Prostate gland (tissue), 2 donors: Measurements from ENCODE around the gene PXN. TPM values are rescaled to one million over a fixed set of nuclear protein-coding genes. Genes with fewer than 3 reads are reported as not detected.
A peak's percentile ranks its signal among the peaks of the same experiment; 100 is the strongest.

Experiments used
- DNase-seq: peaks from one replicate; pipeline ENCODE4 v3.0.0-alpha.2; 2019; ENCODE audit warnings: low spot score
- H3K27ac ChIP-seq, 2 donors: fragments of 200-600 bp; sonication (generic); 2 replicates each; pipeline ENCODE4 v1.5.1; 2017 to 2019
- H3K27me3 ChIP-seq: fragments of 200-600 bp; sonication (generic); replicated peaks from 2 replicates; pipeline ENCODE4 v1.5.1; 2019; ENCODE audit not compliant: insufficient read depth
- H3K36me3 ChIP-seq, 2 donors: fragments of 200-600 bp; sonication (generic); 1 replicate in 1 of 2; 2 replicates in 1 of 2; pipeline versions ENCODE4 v1.5.1 to v1.8.1; 2017 to 2019
- H3K4me1 ChIP-seq: fragments of 200-600 bp; sonication (generic); replicated peaks from 2 replicates; pipeline ENCODE4 v1.5.1; 2019
- H3K4me3 ChIP-seq, 2 donors: fragments of 200-600 bp; sonication (generic); 2 replicates each; pipeline ENCODE4 v1.5.1; 2017 to 2019
- H3K9me3 ChIP-seq: fragments of 200-600 bp; sonication (generic); 2 replicates; pipeline ENCODE4 v1.5.1; 2017
- POLR2A ChIP-seq: fragments of 450-650 bp; IDR thresholded peaks from one replicate; pipeline ENCODE4 v1.6.1; 2016; ENCODE audit warnings: antibody characterized with exemption, mild to moderate bottlenecking
- POLR2AphosphoS5 ChIP-seq: sonication (generic); formaldehyde crosslinking; IDR thresholded peaks from one replicate; pipeline ENCODE4 v1.6.1; 2017; ENCODE audit warnings: antibody characterized with exemption
- WGBS: methylation state at CpG from one replicate; pipeline ENCODE4 v1.1.5; 2018; 5-methylcytosine and 5-hydroxymethylcytosine counted together
- intact Hi-C: fragments of 100-400 bp; cut with DNase I; formaldehyde crosslinking; loops from one replicate; pipeline ENCODE4 v1.14.2; 2022
- total RNA-seq, 2 donors: library from RNA; depleted of rRNA; stranded (reverse); fragments of >200 nt; gene quantifications; one replicate each; pipeline ENCODE4 v1.1.0, GENCODE V29; 2016
- TF ChIP-seq, protein P1 (sequence below), 4 experiments: fragments of 200-600 bp in 2 of 4; fragments of 450-650 bp in 2 of 4; sonication (generic) in 2 of 4; IDR thresholded peaks; 1 replicate in 3 of 4; 2 replicates in 1 of 4; pipeline ENCODE4 v1.5.1; 2016 to 2019; ENCODE audit warnings: antibody characterized with exemption in 4 of 4, mild to moderate bottlenecking in 2 of 4, moderate library complexity in 2 of 4

Gene PXN
- total RNA-seq, 2 donors from 2014 or later, result 58.3 to 113 TPM

DNA sequence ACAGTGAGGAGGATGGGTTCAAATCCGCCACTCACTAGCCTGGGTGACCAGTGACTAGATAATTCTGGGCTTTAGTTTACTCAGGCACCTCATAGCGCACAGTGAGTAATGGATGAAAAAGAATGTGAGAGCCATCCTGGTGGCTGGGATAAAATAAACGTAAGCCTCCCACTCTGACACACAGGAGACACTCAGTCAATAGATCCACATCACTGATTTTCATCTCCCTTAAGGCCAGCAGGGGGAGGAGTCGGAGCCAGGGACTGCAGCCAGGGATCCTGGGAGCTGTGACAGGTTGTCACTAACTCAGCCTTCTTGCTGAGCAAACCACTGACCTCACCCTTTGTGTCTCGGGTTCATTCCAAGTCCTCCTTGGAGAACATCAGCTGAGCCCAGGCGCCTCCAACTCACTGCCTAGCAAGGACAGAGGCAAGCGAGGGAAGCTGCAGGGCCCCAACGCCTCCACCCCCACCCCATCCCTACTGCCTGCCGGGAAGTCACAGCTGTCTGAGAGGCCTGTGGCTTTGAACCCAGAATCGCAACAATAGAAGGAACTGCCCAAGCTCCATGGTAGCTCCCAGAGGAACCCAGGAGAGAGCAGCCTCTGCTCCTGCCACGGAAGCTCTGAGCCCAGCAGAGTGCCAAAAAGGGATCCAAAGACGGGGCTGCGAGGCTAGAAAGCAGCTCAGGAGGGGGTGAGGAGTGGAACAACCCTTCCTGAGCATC, 30.7 kb downstream of the PXN start:
- Histone ChIP-seq H3K27ac (peak overlapping the region; percentile 78 to 86), H3K27me3 (no peaks in the 10 kb centered on the region), H3K36me3 (no peaks in the 10 kb centered on the region), H3K9me3 (no peaks in the 10 kb centered on the region), H3K4me3 (no peak overlapping the region), H3K4me1 (peaks cover 40% of the 10 kb centered on the region)
- peak; percentile 67 for DNase-seq
- intact Hi-C loops, result no loop called here
- peak; percentile 77 for TF ChIP-seq POLR2AphosphoS5
- no peak for TF ChIP-seq POLR2A
- TF ChIP-seq, protein P1, sequence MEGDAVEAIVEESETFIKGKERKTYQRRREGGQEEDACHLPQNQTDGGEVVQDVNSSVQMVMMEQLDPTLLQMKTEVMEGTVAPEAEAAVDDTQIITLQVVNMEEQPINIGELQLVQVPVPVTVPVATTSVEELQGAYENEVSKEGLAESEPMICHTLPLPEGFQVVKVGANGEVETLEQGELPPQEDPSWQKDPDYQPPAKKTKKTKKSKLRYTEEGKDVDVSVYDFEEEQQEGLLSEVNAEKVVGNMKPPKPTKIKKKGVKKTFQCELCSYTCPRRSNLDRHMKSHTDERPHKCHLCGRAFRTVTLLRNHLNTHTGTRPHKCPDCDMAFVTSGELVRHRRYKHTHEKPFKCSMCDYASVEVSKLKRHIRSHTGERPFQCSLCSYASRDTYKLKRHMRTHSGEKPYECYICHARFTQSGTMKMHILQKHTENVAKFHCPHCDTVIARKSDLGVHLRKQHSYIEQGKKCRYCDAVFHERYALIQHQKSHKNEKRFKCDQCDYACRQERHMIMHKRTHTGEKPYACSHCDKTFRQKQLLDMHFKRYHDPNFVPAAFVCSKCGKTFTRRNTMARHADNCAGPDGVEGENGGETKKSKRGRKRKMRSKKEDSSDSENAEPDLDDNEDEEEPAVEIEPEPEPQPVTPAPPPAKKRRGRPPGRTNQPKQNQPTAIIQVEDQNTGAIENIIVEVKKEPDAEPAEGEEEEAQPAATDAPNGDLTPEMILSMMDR (IDR thresholded peaks at IDR 0.05), result peak; percentile 24 to 60 (median 54)
- 15% methylated on average over 13 of the region's 13 CpGs for WGBS

DNA sequence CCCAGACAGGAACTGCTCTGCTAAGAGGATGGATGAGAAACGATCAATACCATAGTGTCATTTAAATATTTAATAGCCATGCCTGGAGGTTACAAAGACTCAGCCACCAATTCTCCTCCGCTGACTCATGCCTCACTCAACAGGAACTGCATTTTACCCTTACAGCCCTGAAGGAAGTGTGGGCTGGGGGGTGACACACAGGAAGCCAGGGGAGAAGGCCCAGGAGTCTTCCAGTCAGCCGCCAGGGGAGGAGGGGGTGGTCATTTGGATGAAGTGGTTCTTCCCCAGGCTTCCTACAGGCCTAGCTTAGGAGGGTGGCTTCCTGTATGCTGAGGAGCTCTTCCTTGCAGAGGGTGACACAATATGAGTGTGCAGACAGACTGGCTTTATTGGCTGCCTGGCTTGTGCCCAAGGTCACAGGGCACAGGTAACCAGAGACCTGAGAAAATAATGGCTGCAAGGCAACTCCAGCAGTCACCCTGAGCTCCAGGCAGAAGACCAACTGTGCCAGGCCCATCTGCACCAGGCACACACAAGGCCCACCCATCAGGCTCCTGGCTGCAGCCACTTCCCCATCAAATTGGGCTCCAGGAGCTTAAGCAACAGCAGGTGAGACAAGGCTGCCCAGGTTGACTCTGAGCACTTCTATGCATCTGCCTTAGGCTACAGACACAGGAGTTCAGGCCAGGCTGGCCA, 34.1 kb downstream of the PXN start:
- intact Hi-C loops, result no loop called here
- Histone ChIP-seq H3K27me3 (no peaks in the 10 kb centered on the region), H3K4me1 (peaks cover 53% of the 10 kb centered on the region), H3K27ac (peak overlapping the region; percentile 78 to 86), H3K9me3 (no peaks in the 10 kb centered on the region), H3K4me3 (no peak overlapping the region), H3K36me3 (no peaks in the 10 kb centered on the region)
- DNase-seq, result no peak
- 32% methylated on average over 3 of the region's 3 CpGs for WGBS
- TF ChIP-seq POLR2AphosphoS5, result no peak
- peak; percentile 18 for TF ChIP-seq POLR2A
- TF ChIP-seq, protein P1 (IDR thresholded peaks at IDR 0.05), result peak in 1 of 4 experiments; percentile 32

DNA sequence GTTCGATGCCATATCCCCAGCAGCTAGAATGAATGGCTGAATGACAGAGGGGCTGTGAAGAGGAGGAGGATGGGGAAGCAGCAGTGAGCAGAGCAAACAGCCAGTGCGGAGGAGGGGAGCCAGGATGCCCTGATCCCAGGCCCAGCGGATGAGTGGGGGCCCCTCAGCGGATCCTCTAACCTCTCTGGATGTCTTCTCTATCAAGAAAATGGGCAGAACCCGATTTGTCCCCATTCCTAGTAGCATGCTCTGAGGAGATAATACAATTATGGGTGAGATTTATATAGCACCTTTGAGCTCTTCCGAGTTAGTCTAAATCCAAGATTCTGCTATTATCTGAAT, 34.6 kb downstream of the PXN start:
- WGBS, result 46% methylated on average over 6 of the region's 6 CpGs
- TF ChIP-seq POLR2AphosphoS5, result no peak
- TF ChIP-seq POLR2A, result no peak
- TF ChIP-seq, protein P1 (IDR thresholded peaks at IDR 0.05), result no peak
- intact Hi-C loops, result no loop called here
- Histone ChIP-seq H3K27ac (peak overlapping the region; percentile 78 to 86), H3K4me1 (peaks cover 53% of the 10 kb centered on the region), H3K36me3 (no peaks in the 10 kb centered on the region), H3K9me3 (no peaks in the 10 kb centered on the region), H3K27me3 (no peaks in the 10 kb centered on the region), H3K4me3 (no peak overlapping the region)
- no peak for DNase-seq

DNA sequence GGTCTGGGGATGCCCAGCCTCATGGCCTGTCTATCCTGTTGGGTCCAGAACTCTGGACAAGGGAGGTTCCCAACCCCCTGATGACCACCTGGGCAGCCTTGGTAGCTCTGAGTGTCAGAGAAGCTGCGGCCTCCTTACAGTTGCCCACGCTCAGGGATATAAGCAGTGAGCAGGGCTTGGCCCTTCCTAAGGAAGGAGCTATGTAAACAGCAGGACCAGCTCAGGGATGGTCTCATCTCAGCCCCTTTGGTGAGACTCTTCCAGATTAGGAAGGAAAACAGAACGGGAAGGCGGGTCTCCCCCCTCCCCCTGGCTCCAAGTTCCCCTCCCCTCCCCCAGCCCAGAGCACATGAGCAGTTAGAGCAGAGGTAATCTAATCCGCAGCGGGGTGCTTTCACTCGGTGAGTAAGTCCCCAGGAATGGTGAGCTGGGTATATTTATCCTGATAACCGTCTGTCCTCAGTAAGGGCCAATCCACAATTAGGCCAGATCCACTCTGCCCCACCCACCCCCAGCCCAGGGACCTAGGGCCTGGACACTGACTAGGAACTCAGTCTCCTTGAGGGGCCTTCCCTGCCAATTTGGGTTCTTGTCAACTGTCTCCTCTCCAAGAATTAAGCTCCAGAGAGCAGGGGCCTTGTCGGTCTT, 35.1 kb downstream of the PXN start:
- TF ChIP-seq, protein P1 (IDR thresholded peaks at IDR 0.05), result no peak
- TF ChIP-seq POLR2AphosphoS5, result peak; percentile 51
- H3K27me3 ChIP-seq, result no peaks in the 10 kb centered on the region
- 20% methylated on average over 9 of the region's 9 CpGs for WGBS
- intact Hi-C loops, result no loop called here
- no peak overlapping the region for H3K4me3 ChIP-seq
- peak; percentile 44 for DNase-seq
- H3K36me3 ChIP-seq, result no peaks in the 10 kb centered on the region
- H3K4me1 ChIP-seq, result peaks cover 52% of the 10 kb centered on the region
- peak overlapping the region; percentile 78 to 86 for H3K27ac ChIP-seq
- H3K9me3 ChIP-seq, result no peaks in the 10 kb centered on the region
